K562 (cell line): ENCODE data around the gene TRIM71. TPM values are rescaled to one million over a fixed set of nuclear protein-coding genes. Genes with fewer than 3 reads are reported as not detected.

ENCODE experiments used
- ARID2 ChIP-seq: fragments of 450-650 bp; IDR thresholded peaks from 2 replicates; pipeline ENCODE4 v1.6.1; 2017; ENCODE audit warnings: antibody characterized with exemption, mild to moderate bottlenecking
- CHD1 ChIP-seq: fragments of 200-600 bp; sonication (generic); IDR thresholded peaks from one replicate; pipeline ENCODE4 v1.6.1; 2012; ENCODE audit warnings: mild to moderate bottlenecking, moderate library complexity, low read length, inconsistent platforms
- CREB1 ChIP-seq, 2 experiments: sonication (generic) in 1 of 2; formaldehyde crosslinking in 1 of 2; IDR thresholded peaks; 2 replicates each; pipeline versions ENCODE4 v1.6.1 to v1.8.0; 2012 to 2022; ENCODE audit warnings: inconsistent platforms in 1 of 2, mild to moderate bottlenecking in 1 of 2, missing genetic modification reagents in 1 of 2, moderate library complexity in 1 of 2
- EWSR1 ChIP-seq: fragments of 450-650 bp; IDR thresholded peaks from 2 replicates; pipeline ENCODE4 v1.6.1; 2018; ENCODE audit warnings: borderline replicate concordance, mild to moderate bottlenecking, low read depth, moderate library complexity; ENCODE audit not compliant: partially characterized antibody
- FOXP1 ChIP-seq: sonication (generic); formaldehyde crosslinking; IDR thresholded peaks from 2 replicates; pipeline ENCODE4 v1.8.0; 2022; ENCODE audit warnings: mild to moderate bottlenecking, missing genetic modification reagents
- GATAD2A ChIP-seq: fragments of 450-650 bp; IDR thresholded peaks from 2 replicates; pipeline ENCODE4 v1.6.1; 2017
- HNRNPH1 ChIP-seq: fragments of 200-400 bp; formaldehyde crosslinking; optimal IDR thresholded peaks from 2 replicates; pipeline ENCODE3; 2017; ENCODE audit warnings: low read depth, mild to moderate bottlenecking, low read length, moderate library complexity
- ILF3 ChIP-seq: fragments of 450-650 bp; IDR thresholded peaks from 2 replicates; pipeline ENCODE4 v1.6.1; 2018; ENCODE audit warnings: antibody characterized with exemption, mild to moderate bottlenecking, moderate library complexity, borderline replicate concordance
- MCM7 ChIP-seq, 2 experiments: fragments of 450-650 bp; IDR thresholded peaks; 2 replicates each; pipeline ENCODE4 v1.6.1; 2016 to 2018
- MTA2 ChIP-seq: fragments of 450-650 bp; IDR thresholded peaks from 2 replicates; pipeline ENCODE4 v1.6.1; 2016; ENCODE audit warnings: low read depth
- MTF1 ChIP-seq: fragments of 250-450 bp; sonication (Bioruptor Pico); IDR thresholded peaks from 2 replicates; pipeline ENCODE4 v1.9.0; 2021; ENCODE audit warnings: moderate library complexity, mild to moderate bottlenecking, inconsistent platforms, borderline replicate concordance
- POU5F1 ChIP-seq: fragments of 150-350 bp; IDR thresholded peaks from 2 replicates; pipeline ENCODE4 v1.6.1; 2014; ENCODE audit warnings: borderline replicate concordance, low read length, low read depth, mild to moderate bottlenecking; ENCODE audit not compliant: partially characterized antibody
- SLC30A9 ChIP-seq: fragments of 250-450 bp; sonication (Bioruptor Pico); IDR thresholded peaks from 2 replicates; pipeline ENCODE4 v1.8.0; 2022; ENCODE audit warnings: mild to moderate bottlenecking, moderate library complexity
- ZNF197 ChIP-seq: fragments of 200-800 bp; sonication (Bioruptor generic); IDR thresholded peaks from 2 replicates; pipeline ENCODE4 v1.6.1; 2016; ENCODE audit warnings: low read depth, missing genetic modification characterization, missing compliant biosample characterization
- ZNF24 ChIP-seq: fragments of 450-650 bp; IDR thresholded peaks from 2 replicates; pipeline ENCODE4 v1.6.1; 2016
- ZNF41 ChIP-seq: fragments of 250-450 bp; sonication (Bioruptor Pico); conservative IDR thresholded peaks from 2 replicates; pipeline ENCODE4 v1.4.0; 2020; ENCODE audit warnings: mild to moderate bottlenecking
- ZNF511 ChIP-seq: sonication (generic); formaldehyde crosslinking; IDR thresholded peaks from 2 replicates; pipeline ENCODE4 v1.8.0; 2022; ENCODE audit warnings: mild to moderate bottlenecking, missing genetic modification reagents
- ZNF780A ChIP-seq: fragments of 250-450 bp; sonication (Bioruptor Pico); IDR thresholded peaks from 2 replicates; pipeline ENCODE4 v1.5.0; 2021; ENCODE audit warnings: mild to moderate bottlenecking
- polyA plus RNA-seq, 8 experiments: library from polyadenylated mRNA; depleted of rRNA in 4 of 8; stranded (reverse) in 5 of 8; unstranded in 3 of 8; fragments of >200 nt; fragmentation: Nextera tagmentation in 2 of 8; fragmentation: Illumina TruSeq in 1 of 8; extraction: Ambion mirVana in 2 of 8; extraction: Trizol in 1 of 8; gene quantifications; 2 replicates each; pipeline versions ENCODE4 v1.2.1 to v1.2.3, GENCODE V29; 2011 to 2014; ENCODE audit warnings: inconsistent platforms in 1 of 8, missing spikeins in 1 of 8
- total RNA-seq, 7 experiments: library from RNA; depleted of rRNA in 6 of 7; stranded (reverse); fragments of >200 nt in 6 of 7; fragmentation: Illumina TruSeq in 2 of 7; extraction: Trizol in 2 of 7; gene quantifications; 2 replicates each; pipeline versions ENCODE4 v1.2.1 to v1.2.3, GENCODE V29; 2011 to 2021; ENCODE audit warnings: low replicate concordance in 1 of 7
- TF ChIP-seq, protein P1 (sequence below): sonication (generic); formaldehyde crosslinking; IDR thresholded peaks from 2 replicates; pipeline ENCODE4 v1.4.0; 2020; ENCODE audit warnings: mild to moderate bottlenecking, missing genetic modification reagents

Gene TRIM71
- total and polyA plus RNA-seq, 9 of the 15 experiments (the other 6 are each of a cell fraction or from before 2014, with no cell fraction given), result 0.04 to 0.11 TPM; not detected in 7

GRCh38 chr3:32781211-32781968 lies 36.4 kb upstream of the TRIM71 start (continued):
- TF ChIP-seq ZNF24 (peak; percentile 55; the same call in 1 of the 2 replicates), MTA2 (0 out of 2 replicates have a peak, but pooled peaks have one; percentile 6), SLC30A9 (no peak), CHD1 (no peak), ZNF511 (0 out of 2 replicates have a peak, but pooled peaks have one; percentile 20), ZNF41 (no peak), MTF1 (CRISPR knock-in tag) (no peak), CREB1 (IDR thresholded peaks at IDR 0.05) (peak; percentile 44), CREB1 (CRISPR knock-in tag; IDR thresholded peaks at IDR 0.05) (peak; percentile 62; the same call in 1 of the 2 replicates), MCM7 (IDR thresholded peaks at IDR 0.05) (no peak), ZNF197 (no peak), ARID2 (no peak), FOXP1 (CRISPR knock-in tag) (no peak), EWSR1 (no peak), HNRNPH1 (no peak), GATAD2A (peak; percentile 85; the same call in 1 of the 2 replicates), ILF3 (no peak), ZNF780A (CRISPR knock-in tag) (no peak), POU5F1 (no peak)
- TF ChIP-seq, protein P1, sequence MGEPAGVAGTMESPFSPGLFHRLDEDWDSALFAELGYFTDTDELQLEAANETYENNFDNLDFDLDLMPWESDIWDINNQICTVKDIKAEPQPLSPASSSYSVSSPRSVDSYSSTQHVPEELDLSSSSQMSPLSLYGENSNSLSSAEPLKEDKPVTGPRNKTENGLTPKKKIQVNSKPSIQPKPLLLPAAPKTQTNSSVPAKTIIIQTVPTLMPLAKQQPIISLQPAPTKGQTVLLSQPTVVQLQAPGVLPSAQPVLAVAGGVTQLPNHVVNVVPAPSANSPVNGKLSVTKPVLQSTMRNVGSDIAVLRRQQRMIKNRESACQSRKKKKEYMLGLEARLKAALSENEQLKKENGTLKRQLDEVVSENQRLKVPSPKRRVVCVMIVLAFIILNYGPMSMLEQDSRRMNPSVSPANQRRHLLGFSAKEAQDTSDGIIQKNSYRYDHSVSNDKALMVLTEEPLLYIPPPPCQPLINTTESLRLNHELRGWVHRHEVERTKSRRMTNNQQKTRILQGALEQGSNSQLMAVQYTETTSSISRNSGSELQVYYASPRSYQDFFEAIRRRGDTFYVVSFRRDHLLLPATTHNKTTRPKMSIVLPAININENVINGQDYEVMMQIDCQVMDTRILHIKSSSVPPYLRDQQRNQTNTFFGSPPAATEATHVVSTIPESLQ (CRISPR knock-in tag), result peak; percentile 73; the same call in 1 of the 2 replicates
